IMR-90 (cell line): ENCODE measurements around the gene ZC3H14. TPM values are rescaled to one million over a fixed set of nuclear protein-coding genes. Genes with fewer than 3 reads are reported as not detected.

Source experiments
- ATAC-seq: fragments of 200-7000 bp; cut with Tn5 transposase; 2 replicates; pipeline ENCODE4 v1.9.1; 2020; ENCODE audit warnings: low read depth, mild to moderate bottlenecking, moderate library complexity
- BruUV-seq: library from RNA; stranded (reverse); fragments of 400-500 nt; replicated peaks from 2 replicates; lab custom pipeline; 2021; lab: Mats Ljungman, UMichigan
- CTCF ChIA-PET: fragments of 300-600 bp; formaldehyde crosslinking; extraction: SDS; loops from one replicate; lab custom pipeline; 2021; ENCODE audit warnings: antibody characterized with exemption; lab: Yijun Ruan, JAX
- POLR2A ChIA-PET: fragments of 300-600 bp; sonication (Branson Sonifier 250); formaldehyde crosslinking; loops from one replicate; lab custom pipeline; 2022; ENCODE audit warnings: antibody characterized with exemption; ENCODE audit not compliant: unreplicated experiment; lab: Charles Lee
- DNase-seq: peaks from one replicate; pipeline ENCODE4 v3.0.0; 2013
- H2AFZ ChIP-seq: replicated peaks from 2 replicates; pipeline ENCODE3; 2013; ENCODE audit warnings: low read length, mild to moderate bottlenecking; ENCODE audit not compliant: poor library complexity
- H2AK5ac ChIP-seq: 2 replicates; pipeline ENCODE4 v1.6.1; 2013; ENCODE audit warnings: low read depth, low read length, inconsistent platforms
- H2AK9ac ChIP-seq: replicated peaks from 2 replicates; pipeline ENCODE3; 2013; ENCODE audit warnings: mild to moderate bottlenecking, low read depth, low read length, moderate library complexity; ENCODE audit not compliant: poor library complexity
- H2BK120ac ChIP-seq: 2 replicates; pipeline ENCODE4 v1.6.1; 2013; ENCODE audit warnings: low read depth, low read length, inconsistent platforms
- H2BK15ac ChIP-seq: 3 replicates; pipeline ENCODE4 v1.6.1; 2013; ENCODE audit warnings: low read depth, low read length, inconsistent platforms
- H2BK20ac ChIP-seq: 2 replicates; pipeline ENCODE4 v1.6.1; 2013; ENCODE audit warnings: low read depth, mild to moderate bottlenecking, inconsistent platforms, low read length, moderate library complexity
- H2BK5ac ChIP-seq: 2 replicates; pipeline ENCODE4 v1.6.1; 2013; ENCODE audit warnings: mild to moderate bottlenecking, low read depth, low read length, inconsistent platforms; ENCODE audit not compliant: poor library complexity, severe bottlenecking
- H3K14ac ChIP-seq: replicated peaks from 2 replicates; pipeline ENCODE4 v1.6.1; 2013; ENCODE audit warnings: low read depth, low read length, inconsistent platforms
- H3K18ac ChIP-seq: 2 replicates; pipeline ENCODE4 v1.6.1; 2013; ENCODE audit warnings: low read depth, low read length, control low read depth
- H3K23ac ChIP-seq: 2 replicates; pipeline ENCODE4 v1.6.1; 2013; ENCODE audit warnings: low read depth, low read length, inconsistent platforms
- H3K27ac ChIP-seq: 2 replicates; pipeline ENCODE4 v1.5.1; 2013; ENCODE audit warnings: mild to moderate bottlenecking, control low read depth, low read length; ENCODE audit not compliant: insufficient read depth
- H3K27me3 ChIP-seq: 2 replicates; pipeline ENCODE4 v1.6.1; 2013; ENCODE audit warnings: low read length; ENCODE audit not compliant: control insufficient read depth, insufficient read depth
- H3K36me3 ChIP-seq: 2 replicates; pipeline ENCODE4 v1.6.1; 2013; ENCODE audit warnings: low read length, mixed read lengths; ENCODE audit not compliant: control insufficient read depth, insufficient read depth
- H3K4ac ChIP-seq: 2 replicates; pipeline ENCODE4 v1.6.1; 2013; ENCODE audit warnings: low read depth, low read length, inconsistent platforms
- H3K4me1 ChIP-seq: 2 replicates; pipeline ENCODE4 v1.6.1; 2013; ENCODE audit warnings: low read length, mixed read lengths; ENCODE audit not compliant: control insufficient read depth, insufficient read depth
- H3K4me2 ChIP-seq: 2 replicates; pipeline ENCODE4 v1.6.1; 2013; ENCODE audit warnings: low read depth, mild to moderate bottlenecking, control low read depth, low read length, moderate library complexity
- H3K4me3 ChIP-seq: 2 replicates; pipeline ENCODE4 v1.5.1; 2013; ENCODE audit warnings: low read depth, mild to moderate bottlenecking, control low read depth, low read length, moderate library complexity; ENCODE audit not compliant: insufficient read depth
- H3K56ac ChIP-seq: 2 replicates; pipeline ENCODE4 v1.6.1; 2013; ENCODE audit warnings: low read length, inconsistent platforms; ENCODE audit not compliant: insufficient read depth; ENCODE audit errors: extremely low read depth
- H3K79me1 ChIP-seq, 2 experiments: 2 replicates each; pipeline ENCODE4 v1.6.1; 2013; ENCODE audit warnings: low read length in 2 of 2, inconsistent platforms in 1 of 2, low read depth in 1 of 2
- H3K9ac ChIP-seq: 2 replicates; pipeline ENCODE4 v1.6.1; 2013; ENCODE audit warnings: low read depth, low read length, control low read depth
- H3K9me1 ChIP-seq: 2 replicates; pipeline ENCODE4 v1.6.1; 2013; ENCODE audit warnings: low read length, inconsistent platforms; ENCODE audit not compliant: insufficient read depth
- H3K9me3 ChIP-seq: 2 replicates; pipeline ENCODE4 v1.6.1; 2013; ENCODE audit warnings: low read length; ENCODE audit not compliant: control insufficient read depth, insufficient read depth
- H4K20me1 ChIP-seq: 2 replicates; pipeline ENCODE4 v1.6.1; 2013; ENCODE audit warnings: low read length, inconsistent platforms; ENCODE audit not compliant: insufficient read depth
- H4K5ac ChIP-seq: 2 replicates; pipeline ENCODE4 v1.6.1; 2013; ENCODE audit warnings: mild to moderate bottlenecking, low read depth, low read length, control low read depth
- H4K8ac ChIP-seq, 2 experiments: 2 replicates each; pipeline ENCODE4 v1.6.1; 2013; ENCODE audit warnings: low read depth in 2 of 2, low read length in 2 of 2, control low read depth in 1 of 2, inconsistent platforms in 1 of 2
- H4K91ac ChIP-seq: 2 replicates; pipeline ENCODE4 v1.6.1; 2013; ENCODE audit warnings: low read depth, low read length, inconsistent platforms; ENCODE audit not compliant: insufficient read depth
- MAFK ChIP-seq: IDR thresholded peaks from 2 replicates; pipeline ENCODE4 v1.6.1; 2012; ENCODE audit warnings: low read depth, low read length, improper control_type of control experiment
- MXI1 ChIP-seq: IDR thresholded peaks from 2 replicates; pipeline ENCODE4 v1.6.1; 2012; ENCODE audit warnings: low read depth, mild to moderate bottlenecking, low read length, moderate library complexity, borderline replicate concordance
- NFE2L2 ChIP-seq: fragments of 150-350 bp; IDR thresholded peaks from 2 replicates; pipeline ENCODE4 v1.6.1; 2016; ENCODE audit warnings: low read depth, mild to moderate bottlenecking, low read length
- RCOR1 ChIP-seq: IDR thresholded peaks from 2 replicates; pipeline ENCODE4 v1.6.1; 2012; ENCODE audit warnings: mild to moderate bottlenecking, low read length, improper control_type of control experiment; ENCODE audit not compliant: insufficient replicate concordance
- RFX5 ChIP-seq: IDR thresholded peaks from 2 replicates; pipeline ENCODE4 v1.8.0; 2012; ENCODE audit warnings: low read depth, mild to moderate bottlenecking, low read length, moderate library complexity
- WGBS, 2 experiments: methylation state at CpG; one replicate each; pipeline versions ENCODE4 v1.1.5 to v1.1.7; 2013; ENCODE audit warnings: missing lambda C conversion rate in 2 of 2; ENCODE audit not compliant: insufficient read length in 1 of 2; ENCODE audit errors: extremely low coverage in 2 of 2; 5-methylcytosine and 5-hydroxymethylcytosine counted together
- dilution Hi-C: fragments of 300-500 bp; cut with HindIII; formaldehyde crosslinking; loops from one replicate; pipeline ENCODE4 v1.14.3; 2018; ENCODE audit warnings: low sequenced_read_pairs; ENCODE audit not compliant: unreplicated experiment
- in situ Hi-C: fragments of 300-500 bp; cut with MboI; formaldehyde crosslinking; loops from 3 replicates; pipeline ENCODE4 v1.14.3; 2019; ENCODE audit warnings: low sequenced_read_pairs, inconsistent platforms, mixed read lengths
- intact Hi-C: fragments of 100-400 bp; cut with micrococcal nuclease; formaldehyde crosslinking; loops from 2 replicates; pipeline ENCODE4 v1.10.0; 2022
- polyA plus RNA-seq, 3 experiments: library from polyadenylated mRNA; depleted of rRNA; stranded (reverse); fragments of >200 nt; gene quantifications; 2 replicates each; pipeline ENCODE4 v1.2.3, GENCODE V29; 2012; ENCODE audit warnings: low replicate concordance in 1 of 3
- total RNA-seq: library from RNA; depleted of rRNA; stranded (reverse); fragments of >200 nt; gene quantifications from 2 replicates; pipeline ENCODE4 v1.2.3, GENCODE V29; 2012

ZC3H14 gene
- total and polyA plus RNA-seq, 2 of the 4 experiments (the other 2 are of a cell fraction) = 72.5 to 111 TPM

DNA sequence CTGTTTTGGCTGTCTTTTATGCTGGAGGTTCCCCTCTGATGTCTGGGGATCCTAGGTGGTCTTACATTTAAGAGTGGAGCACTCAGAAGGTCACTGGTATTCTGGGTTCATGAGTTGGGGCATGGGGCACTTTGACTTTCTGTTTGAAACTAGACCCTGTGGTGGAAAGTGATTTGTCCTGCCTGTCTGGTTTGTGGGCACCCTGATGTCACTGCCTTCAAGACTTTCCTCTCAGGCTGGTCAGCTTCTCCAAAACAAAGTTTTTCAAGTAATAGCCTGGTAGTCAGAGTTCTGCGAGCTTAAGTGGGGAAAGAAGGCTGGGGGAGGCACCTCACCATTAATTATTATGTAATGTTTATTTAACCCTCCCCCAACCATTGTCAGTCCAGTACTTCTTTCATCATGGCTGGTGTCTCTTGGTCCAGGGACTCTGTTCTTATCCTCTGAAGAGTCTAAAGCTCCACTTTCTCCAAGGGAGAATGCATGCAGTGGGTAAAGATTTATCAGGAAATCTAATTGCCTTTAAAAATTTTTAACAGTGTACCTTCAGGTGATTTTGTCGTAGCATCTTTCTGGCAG lies 35.3 kb downstream of the ZC3H14 start:
- Histone ChIP-seq H2AFZ (no peak overlapping the region), H3K27me3 (no peaks in the 10 kb centered on the region), H4K5ac (no peak overlapping the region), H4K8ac (no peak overlapping the region), H3K79me1 (peaks cover 13 to 41% of the 10 kb centered on the region in 2 experiments; a peak in 3 of 4 replicates), H3K56ac (no peak overlapping the region), H3K9ac (no peak overlapping the region), H3K4me3 (no peak overlapping the region), H2BK15ac (no peak overlapping the region), H3K23ac (no peak overlapping the region), H3K9me1 (peaks cover 5% of the 10 kb centered on the region; the same call in 1 of the 2 replicates), H3K9me3 (no peaks in the 10 kb centered on the region), H4K20me1 (peaks cover 4% of the 10 kb centered on the region; the same call in 1 of the 2 replicates), H2BK20ac (no peak overlapping the region), H2BK120ac (no peak overlapping the region), H2AK5ac (no peak overlapping the region), H3K18ac (no peak overlapping the region), H3K4ac (no peak overlapping the region), H3K4me2 (no peak overlapping the region), H4K91ac (no peak overlapping the region), H3K36me3 (peaks cover 49% of the 10 kb centered on the region), H2AK9ac (no peak overlapping the region), H3K4me1 (no peaks in the 10 kb centered on the region; the same call in 1 of the 2 replicates), H2BK5ac (no peak overlapping the region), H3K27ac (no peak overlapping the region), H3K14ac (no peak overlapping the region)
- no peak for TF ChIP-seq MXI1
- no peak for TF ChIP-seq RCOR1
- TF ChIP-seq RFX5 = no peak
- no peak for TF ChIP-seq MAFK
- TF ChIP-seq NFE2L2 = no peak
- no CpG with 5 or more reads among the region's 2 CpGs for WGBS, 2 experiments
- intact Hi-C loops (no loop called here), in situ Hi-C loops (no loop called here), dilution Hi-C loops (no loop called here)
- ATAC-seq (no peak), DNase-seq (no peak)
- no TSS peak for BruUV-seq
- ChIA-PET POLR2A (no interaction called here), CTCF (interaction anchor here (0.6 kb wide), 1 partner anchor 22 kb away, joined by 4 read pairs; no protein-coding TSS in a partner anchor)
